Tibial nerve (tissue), 4 donors: Measurements from ENCODE around the gene DNASE1L2. TPM values are rescaled to one million over a fixed set of nuclear protein-coding genes. Genes with fewer than 3 reads are reported as not detected.

ENCODE experiments used
- DNase-seq, 2 donors: peaks; one replicate each; pipeline ENCODE4 v3.0.0-alpha.2; 2019; ENCODE audit warnings: low spot score in 2 of 2
- H3K27ac ChIP-seq, 4 donors: fragments of 200-600 bp; sonication (generic) in 3 of 4; one replicate each; pipeline ENCODE4 v1.5.1; 2017 to 2019; ENCODE audit warnings: mild to moderate bottlenecking in 1 of 4
- H3K27me3 ChIP-seq, 2 donors: fragments of 200-600 bp; sonication (generic) in 1 of 2; one replicate each; pipeline versions ENCODE4 v1.5.1 to v1.6.0; 2017 to 2019
- H3K36me3 ChIP-seq, 3 donors: fragments of 200-600 bp; sonication (generic); one replicate each; pipeline ENCODE4 v1.5.1; 2018 to 2019
- H3K4me1 ChIP-seq, 4 donors: fragments of 200-600 bp; sonication (generic) in 3 of 4; one replicate each; pipeline ENCODE4 v1.5.1; 2017 to 2019
- H3K4me3 ChIP-seq, 4 donors: fragments of 200-600 bp; sonication (generic) in 3 of 4; one replicate each; pipeline ENCODE4 v1.5.1; 2017 to 2019; ENCODE audit warnings: mild to moderate bottlenecking in 1 of 4, moderate library complexity in 1 of 4
- H3K9me3 ChIP-seq, 4 donors: fragments of 200-600 bp; sonication (generic) in 3 of 4; one replicate each; pipeline ENCODE4 v1.5.1; 2017 to 2019
- CTCF ChIP-seq, 5 experiments: fragments of 200-600 bp in 3 of 5; fragments of 450-650 bp in 2 of 5; sonication (generic) in 3 of 5; IDR thresholded peaks; one replicate each; pipeline ENCODE4 v1.5.1; 2016 to 2019; ENCODE audit warnings: antibody characterized with exemption in 5 of 5, mild to moderate bottlenecking in 3 of 5, moderate library complexity in 2 of 5
- EP300 ChIP-seq, 2 donors: sonication (generic); formaldehyde crosslinking; IDR thresholded peaks; one replicate each; pipeline ENCODE4 v1.6.1; 2017; ENCODE audit warnings: antibody characterized with exemption in 2 of 2, mild to moderate bottlenecking in 1 of 2
- POLR2A ChIP-seq, 2 donors: fragments of 450-650 bp; IDR thresholded peaks; one replicate each; pipeline ENCODE4 v1.6.1; 2017; ENCODE audit warnings: antibody characterized with exemption in 2 of 2, mild to moderate bottlenecking in 2 of 2, moderate library complexity in 2 of 2
- WGBS, 2 donors: methylation state at CpG; one replicate each; pipeline ENCODE4 v1.1.5; 2018; 5-methylcytosine and 5-hydroxymethylcytosine counted together
- small RNA-seq: library from RNA; depleted of rRNA; stranded (forward); fragments of <200 nt; gene quantifications from one replicate; pipeline ENCODE3, GENCODE V24; 2016
- total RNA-seq, 4 donors: library from RNA; depleted of rRNA; stranded (reverse); fragments of >200 nt; gene quantifications; one replicate each; pipeline ENCODE4 v1.1.0, GENCODE V29; 2016

Gene DNASE1L2
- total RNA-seq, 4 donors from 2014 or later, result 0.39 to 5.4 (median 0.64) TPM

DNA sequence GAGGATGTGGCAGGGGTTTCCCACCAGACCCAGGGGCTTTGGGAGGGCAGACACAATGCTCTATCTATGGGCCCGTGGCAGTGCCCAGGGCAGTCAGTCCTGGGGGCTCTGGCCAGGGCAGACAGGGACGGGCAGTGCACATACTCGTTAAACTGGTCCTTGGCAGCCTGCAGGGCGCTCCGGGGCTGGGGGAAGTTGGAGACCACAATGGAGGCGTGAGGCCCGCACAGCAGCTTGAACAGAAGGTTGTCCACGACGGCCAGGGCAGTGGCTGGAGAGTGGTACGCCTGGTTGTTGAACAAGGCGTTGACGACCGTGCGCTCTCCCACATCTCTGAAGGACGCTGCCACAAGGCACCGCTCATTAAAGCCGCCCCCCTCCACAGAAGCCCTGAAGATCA, 50.3 kb downstream of the DNASE1L2 start:
- Histone ChIP-seq H3K4me1 (peaks cover 0 to 3% (median 0%) of the 10 kb centered on the region in 4 donors), H3K9me3 (no peaks in the 10 kb centered on the region), H3K27me3 (no peaks in the 10 kb centered on the region), H3K4me3 (no peak overlapping the region), H3K27ac (no peak overlapping the region), H3K36me3 (peaks cover 0 to 93% (median 0%) of the 10 kb centered on the region in 3 donors)
- TF ChIP-seq EP300 (IDR thresholded peaks at IDR 0.05), result no peak
- TF ChIP-seq POLR2A (IDR thresholded peaks at IDR 0.05), result no peak
- no peak for TF ChIP-seq CTCF (IDR thresholded peaks at IDR 0.05)
- 86 to 91% methylated on average over 15 to 17 of the region's 17 CpGs for WGBS, 2 donors
- DNase-seq, result no peak

DNA sequence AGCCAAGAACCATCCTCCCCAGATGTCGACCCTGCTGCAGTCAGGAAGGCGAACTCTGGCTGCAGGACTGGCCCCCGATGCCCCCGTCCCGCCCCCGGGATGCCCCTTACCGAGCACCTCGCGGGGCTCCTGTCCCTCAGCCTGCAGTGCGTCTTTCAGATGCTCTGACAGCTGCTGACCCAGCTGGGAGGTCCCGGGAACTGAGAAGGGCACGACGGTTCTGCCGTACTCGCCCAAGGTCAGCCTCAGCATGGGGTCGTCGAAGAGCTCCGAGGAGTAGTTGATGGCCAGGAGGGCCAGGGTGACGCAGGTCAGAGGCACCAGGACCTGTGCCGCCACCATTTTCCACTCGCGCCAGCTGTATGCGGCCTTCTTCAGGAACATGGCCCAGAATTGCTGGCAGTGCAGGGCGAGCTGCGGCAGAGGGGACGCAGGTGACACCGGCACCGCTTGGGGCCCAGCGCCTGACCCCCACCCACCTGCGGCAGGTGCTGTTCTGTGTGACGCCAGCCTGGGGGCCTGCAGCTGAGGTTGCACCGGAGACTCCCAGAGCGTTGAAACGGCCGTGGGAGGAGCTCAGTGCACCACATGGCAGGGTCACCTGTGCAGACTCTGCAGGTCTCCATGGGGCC, 51.8 kb downstream of the DNASE1L2 start:
- peaks cover 0 to 100% (median 0%) of the 10 kb centered on the region in 3 donors for H3K36me3 ChIP-seq
- 83 to 86% methylated on average over 18 of the region's 35 CpGs for WGBS, 2 donors
- H3K27ac ChIP-seq, result no peak overlapping the region
- no peak overlapping the region for H3K4me3 ChIP-seq
- no peaks in the 10 kb centered on the region for H3K27me3 ChIP-seq
- DNase-seq, result no peak
- H3K4me1 ChIP-seq, result peaks cover 0 to 3% (median 0%) of the 10 kb centered on the region in 4 donors
- H3K9me3 ChIP-seq, result no peaks in the 10 kb centered on the region
- no peak for TF ChIP-seq CTCF (IDR thresholded peaks at IDR 0.05)
- no peak for TF ChIP-seq EP300 (IDR thresholded peaks at IDR 0.05)
- TF ChIP-seq POLR2A (IDR thresholded peaks at IDR 0.05), result no peak

Small RNA genes lying within 50 kb of the gene (small RNA-seq; reads per million reads assigned to genes)
- gene MIR3677 (not detected), gene MIR4717 (not detected)

Other genes with a start within 250 kb of the DNASE1L2 start
- 1 to 10 TPM in 1 of 4 donors, not detected in 3; 3.9 TPM for gene SYNGR3, start 246.5 kb upstream of the DNASE1L2 start, total RNA-seq
- gene ZNF598, start 226.6 kb upstream of the DNASE1L2 start, total RNA-seq, result 10 to 100 TPM; 37.0 to 83.1 (median 49.2) TPM
- gene NPW, start 216.7 kb upstream of the DNASE1L2 start, total RNA-seq, result 1 to 10 TPM in 2 of 4 donors, not detected in 2; 3.0 to 3.1 TPM
- 10 to 100 TPM; 54.7 to 83.1 (median 64.9) TPM for gene NHERF2, start 209.5 kb upstream of the DNASE1L2 start, total RNA-seq
- gene NTHL1, start 188.6 kb upstream of the DNASE1L2 start, total RNA-seq, result 10 to 100 TPM; 22.8 to 56.7 (median 28.1) TPM
- 100 to 1,000 TPM in 2 of 4 donors, 10 to 100 TPM in 2; 75.4 to 507 (median 111) TPM for gene TSC2, start 188.5 kb upstream of the DNASE1L2 start, total RNA-seq
- 100 to 1,000 TPM; 207 to 542 (median 381) TPM for gene PKD1, start 100.5 kb upstream of the DNASE1L2 start, total RNA-seq
- not detected for gene RAB26, start 87.8 kb upstream of the DNASE1L2 start, total RNA-seq
- 10 to 100 TPM; 29.1 to 53.7 (median 38.4) TPM for gene TRAF7, start 80.7 kb upstream of the DNASE1L2 start, total RNA-seq
- gene CASKIN1, start 39.8 kb upstream of the DNASE1L2 start, total RNA-seq, result under 1 TPM in 3 of 4 donors, not detected in 1; 0.20 to 0.63 (median 0.30) TPM
- gene MLST8, start 31.0 kb upstream of the DNASE1L2 start, total RNA-seq, result 10 to 100 TPM; 28.8 to 73.8 (median 43.8) TPM
- gene BRICD5, start 25.6 kb upstream of the DNASE1L2 start, total RNA-seq, result 100 to 1,000 TPM in 1 of 4 donors, 10 to 100 TPM in 3; 19.8 to 203 (median 24.4) TPM
- gene PGP, start 21.6 kb upstream of the DNASE1L2 start, total RNA-seq, result 10 to 100 TPM; 13.1 to 27.0 (median 23.2) TPM
- gene E4F1, start 12.9 kb upstream of the DNASE1L2 start, total RNA-seq, result 10 to 100 TPM; 30.6 to 60.6 (median 45.2) TPM
- gene ECI1, start 15.1 kb downstream of the DNASE1L2 start, total RNA-seq, result 10 to 100 TPM; 74.3 to 94.7 (median 81.5) TPM
- 100 to 1,000 TPM; 101 to 127 (median 114) TPM for gene RNPS1, start 31.7 kb downstream of the DNASE1L2 start, total RNA-seq
- gene ABCA3, start 104.3 kb downstream of the DNASE1L2 start, total RNA-seq, result 10 to 100 TPM; 14.9 to 22.2 (median 15.8) TPM
- 1 to 10 TPM; 1.6 to 3.0 (median 2.0) TPM for gene CCNF, start 193.0 kb downstream of the DNASE1L2 start, total RNA-seq
- 1 to 10 TPM in 3 of 4 donors, not detected in 1; 1.3 to 2.5 (median 1.8) TPM for gene TEDC2, start 223.7 kb downstream of the DNASE1L2 start, total RNA-seq
- under 1 TPM in 1 of 4 donors, not detected in 3; 0.39 TPM for gene NTN3, start 234.9 kb downstream of the DNASE1L2 start, total RNA-seq
- 10 to 100 TPM; 12.0 to 18.3 (median 16.3) TPM for gene TBC1D24, start 238.7 kb downstream of the DNASE1L2 start, total RNA-seq